ENCODE results near the gene CLIC4.

DNA sequence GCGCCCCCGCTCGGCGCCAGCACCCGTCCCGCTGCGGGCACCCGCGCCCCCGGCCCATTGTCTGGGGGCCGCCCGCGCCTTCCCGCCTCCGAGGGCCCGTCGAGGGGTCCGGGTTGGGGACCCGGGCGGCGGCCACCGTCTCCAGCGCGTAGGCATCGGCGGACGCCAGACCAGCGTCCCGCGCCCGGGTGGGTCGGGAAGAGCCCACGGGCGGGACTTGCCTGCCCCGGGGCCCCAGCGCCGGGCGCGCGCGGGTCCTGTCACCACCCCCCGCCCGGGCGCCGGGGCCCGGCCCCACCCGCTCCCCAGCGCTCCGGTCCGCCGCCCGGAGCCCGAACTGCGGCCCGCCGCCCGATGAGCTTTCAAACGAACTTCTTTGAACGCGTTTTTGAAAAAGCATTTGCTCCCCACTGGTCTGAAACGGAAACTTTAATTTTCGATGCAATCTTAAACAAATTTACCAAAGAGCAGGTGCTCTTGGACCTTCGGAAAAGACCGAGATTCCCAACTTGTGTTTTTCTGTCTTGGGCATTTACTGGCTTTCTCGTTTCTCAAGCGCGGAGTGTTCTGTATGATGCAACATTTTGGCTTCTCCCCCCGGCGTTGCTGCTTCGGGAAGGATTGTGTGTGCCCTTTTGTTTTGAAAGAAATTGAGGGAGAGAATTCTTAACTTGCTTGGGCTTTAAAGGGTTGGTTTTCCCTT lies 615 bp downstream of the CLIC4 start:
- TF ChIP-seq POLR2A (IDR thresholded peaks at IDR 0.05) = no peak
- TF ChIP-seq, protein P1, sequence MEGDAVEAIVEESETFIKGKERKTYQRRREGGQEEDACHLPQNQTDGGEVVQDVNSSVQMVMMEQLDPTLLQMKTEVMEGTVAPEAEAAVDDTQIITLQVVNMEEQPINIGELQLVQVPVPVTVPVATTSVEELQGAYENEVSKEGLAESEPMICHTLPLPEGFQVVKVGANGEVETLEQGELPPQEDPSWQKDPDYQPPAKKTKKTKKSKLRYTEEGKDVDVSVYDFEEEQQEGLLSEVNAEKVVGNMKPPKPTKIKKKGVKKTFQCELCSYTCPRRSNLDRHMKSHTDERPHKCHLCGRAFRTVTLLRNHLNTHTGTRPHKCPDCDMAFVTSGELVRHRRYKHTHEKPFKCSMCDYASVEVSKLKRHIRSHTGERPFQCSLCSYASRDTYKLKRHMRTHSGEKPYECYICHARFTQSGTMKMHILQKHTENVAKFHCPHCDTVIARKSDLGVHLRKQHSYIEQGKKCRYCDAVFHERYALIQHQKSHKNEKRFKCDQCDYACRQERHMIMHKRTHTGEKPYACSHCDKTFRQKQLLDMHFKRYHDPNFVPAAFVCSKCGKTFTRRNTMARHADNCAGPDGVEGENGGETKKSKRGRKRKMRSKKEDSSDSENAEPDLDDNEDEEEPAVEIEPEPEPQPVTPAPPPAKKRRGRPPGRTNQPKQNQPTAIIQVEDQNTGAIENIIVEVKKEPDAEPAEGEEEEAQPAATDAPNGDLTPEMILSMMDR (IDR thresholded peaks at IDR 0.05) = no peak

All from breast epithelium (tissue), 3 donors.